Panc1 (cell line): ENCODE measurements around the gene THEM5. TPM values are rescaled to one million over a fixed set of nuclear protein-coding genes. Genes with fewer than 3 reads are reported as not detected.

Experiments used
- ATAC-seq: fragments of 200-7000 bp; cut with Tn5 transposase; 2 replicates; pipeline ENCODE4 v1.9.1; 2020; ENCODE audit warnings: mild to moderate bottlenecking, moderate library complexity
- BruUV-seq: library from RNA; stranded (reverse); fragments of 400-500 nt; replicated peaks from 2 replicates; lab custom pipeline; 2021; lab: Mats Ljungman, UMichigan
- CTCF ChIA-PET: fragments of 300-600 bp; sonication (Branson Sonifier 250); formaldehyde crosslinking; loops from one replicate; lab custom pipeline; 2022; ENCODE audit warnings: antibody characterized with exemption; lab: Charles Lee
- POLR2A ChIA-PET: fragments of 300-600 bp; sonication (Branson Sonifier 250); formaldehyde crosslinking; loops from one replicate; lab custom pipeline; 2022; ENCODE audit warnings: antibody characterized with exemption; lab: Charles Lee
- DNase-seq: peaks from one replicate; pipeline ENCODE4 v3.0.0-alpha.2; 2010; ENCODE audit warnings: low read depth, low spot score
- H3K27ac ChIP-seq: 2 replicates; pipeline ENCODE4 v1.5.1; 2011; ENCODE audit warnings: mild to moderate bottlenecking, low read length, inconsistent platforms
- H3K27me3 ChIP-seq: fragments of 200-500 bp; sonication (Bioruptor generic); 2 replicates; pipeline ENCODE4 v1.6.0; 2014; ENCODE audit warnings: low read length, inconsistent platforms; ENCODE audit not compliant: control insufficient read depth, insufficient read depth
- H3K36me3 ChIP-seq: fragments of 200-500 bp; sonication (Bioruptor generic); 2 replicates; pipeline ENCODE4 v1.5.1; 2014; ENCODE audit warnings: inconsistent platforms, mild to moderate bottlenecking, low read length, moderate library complexity; ENCODE audit not compliant: control insufficient read depth, insufficient read depth
- H3K4me1 ChIP-seq: 2 replicates; pipeline ENCODE4 v1.5.1; 2011; ENCODE audit warnings: inconsistent platforms, mild to moderate bottlenecking, low read length, moderate library complexity; ENCODE audit not compliant: control insufficient read depth, insufficient read depth
- H3K4me3 ChIP-seq, 2 experiments: 2 replicates each; pipeline ENCODE4 v1.5.1; 2011 to 2012; ENCODE audit warnings: low read depth in 2 of 2, low read length in 2 of 2, mild to moderate bottlenecking in 2 of 2, inconsistent platforms in 1 of 2, moderate library complexity in 1 of 2
- H3K9me3 ChIP-seq: fragments of 200-500 bp; sonication (Bioruptor generic); 2 replicates; pipeline ENCODE4 v1.5.1; 2014; ENCODE audit warnings: low read depth, mild to moderate bottlenecking, inconsistent platforms, low read length, moderate library complexity; ENCODE audit not compliant: control insufficient read depth, insufficient read depth
- POLR2AphosphoS5 ChIP-seq: IDR thresholded peaks from 2 replicates; pipeline ENCODE4 v1.6.1; 2012; ENCODE audit warnings: mild to moderate bottlenecking, low read depth, low read length, moderate library complexity
- SIN3A ChIP-seq: IDR thresholded peaks from 2 replicates; pipeline ENCODE4 v1.6.1; 2012; ENCODE audit warnings: low read depth, mild to moderate bottlenecking, low read length, moderate library complexity, borderline replicate concordance; ENCODE audit not compliant: insufficient read depth
- TCF7L2 ChIP-seq: IDR thresholded peaks from 2 replicates; pipeline ENCODE4 v1.6.1; 2011; ENCODE audit warnings: mild to moderate bottlenecking, low read depth, low read length, inconsistent platforms
- in situ Hi-C: cut with HindIII; loops from 2 replicates; pipeline ENCODE4 v1.10.0; 2016; ENCODE audit warnings: low sequenced_read_pairs, low pct_unique_long_range_greater_than_20kb
- intact Hi-C: fragments of 100-400 bp; cut with micrococcal nuclease; formaldehyde crosslinking; loops from one replicate; pipeline ENCODE4 v1.10.0; 2022; ENCODE audit not compliant: unreplicated experiment
- total RNA-seq: library from RNA; stranded (reverse); gene quantifications from one replicate; pipeline ENCODE4 v1.2.1, GENCODE V29; 2021; ENCODE audit not compliant: unreplicated experiment
- TF ChIP-seq, protein P1 (sequence below), 2 experiments: IDR thresholded peaks; 2 replicates each; pipeline ENCODE4 v1.6.1; 2011 to 2012; ENCODE audit warnings: low read depth in 2 of 2, control low read depth in 1 of 2, low read length in 1 of 2, mild to moderate bottlenecking in 1 of 2, moderate library complexity in 1 of 2; ENCODE audit not compliant: insufficient read depth in 1 of 2
- TF ChIP-seq, protein P2 (sequence below): fragments of 450-650 bp; IDR thresholded peaks from 2 replicates; pipeline ENCODE4 v1.5.1; 2017; ENCODE audit warnings: mild to moderate bottlenecking

The THEM5 gene
- total RNA-seq, 1 experiment from 2014 or later: not detected

DNA sequence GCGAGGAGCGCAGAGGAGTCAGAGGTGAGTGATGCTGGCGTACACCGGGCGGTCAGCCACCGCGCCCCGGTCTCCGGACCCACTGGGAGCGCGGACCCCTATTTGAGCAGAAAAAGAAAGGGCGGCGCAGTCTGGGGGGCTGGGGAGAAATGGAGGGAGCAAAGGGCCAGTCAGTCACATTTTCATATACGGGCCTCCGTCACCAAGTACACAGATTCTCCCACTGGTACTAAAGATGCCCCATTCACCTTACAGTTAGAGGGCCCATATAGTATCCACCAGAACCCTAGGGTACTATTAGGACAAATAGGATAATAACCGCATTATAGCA is 14.5 kb downstream of the THEM5 start:
- ATAC-seq (peak; percentile 1; the same call in 1 of the 2 replicates), DNase-seq (no peak)
- TF ChIP-seq POLR2AphosphoS5: no peak
- TF ChIP-seq TCF7L2: no peak
- TF ChIP-seq, protein P1, sequence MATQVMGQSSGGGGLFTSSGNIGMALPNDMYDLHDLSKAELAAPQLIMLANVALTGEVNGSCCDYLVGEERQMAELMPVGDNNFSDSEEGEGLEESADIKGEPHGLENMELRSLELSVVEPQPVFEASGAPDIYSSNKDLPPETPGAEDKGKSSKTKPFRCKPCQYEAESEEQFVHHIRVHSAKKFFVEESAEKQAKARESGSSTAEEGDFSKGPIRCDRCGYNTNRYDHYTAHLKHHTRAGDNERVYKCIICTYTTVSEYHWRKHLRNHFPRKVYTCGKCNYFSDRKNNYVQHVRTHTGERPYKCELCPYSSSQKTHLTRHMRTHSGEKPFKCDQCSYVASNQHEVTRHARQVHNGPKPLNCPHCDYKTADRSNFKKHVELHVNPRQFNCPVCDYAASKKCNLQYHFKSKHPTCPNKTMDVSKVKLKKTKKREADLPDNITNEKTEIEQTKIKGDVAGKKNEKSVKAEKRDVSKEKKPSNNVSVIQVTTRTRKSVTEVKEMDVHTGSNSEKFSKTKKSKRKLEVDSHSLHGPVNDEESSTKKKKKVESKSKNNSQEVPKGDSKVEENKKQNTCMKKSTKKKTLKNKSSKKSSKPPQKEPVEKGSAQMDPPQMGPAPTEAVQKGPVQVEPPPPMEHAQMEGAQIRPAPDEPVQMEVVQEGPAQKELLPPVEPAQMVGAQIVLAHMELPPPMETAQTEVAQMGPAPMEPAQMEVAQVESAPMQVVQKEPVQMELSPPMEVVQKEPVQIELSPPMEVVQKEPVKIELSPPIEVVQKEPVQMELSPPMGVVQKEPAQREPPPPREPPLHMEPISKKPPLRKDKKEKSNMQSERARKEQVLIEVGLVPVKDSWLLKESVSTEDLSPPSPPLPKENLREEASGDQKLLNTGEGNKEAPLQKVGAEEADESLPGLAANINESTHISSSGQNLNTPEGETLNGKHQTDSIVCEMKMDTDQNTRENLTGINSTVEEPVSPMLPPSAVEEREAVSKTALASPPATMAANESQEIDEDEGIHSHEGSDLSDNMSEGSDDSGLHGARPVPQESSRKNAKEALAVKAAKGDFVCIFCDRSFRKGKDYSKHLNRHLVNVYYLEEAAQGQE (IDR thresholded peaks at IDR 0.05; ENCODE audit: insufficient read depth in 1 of 2, low read depth in 2 of 2, low read length in 1 of 2): no peak
- TF ChIP-seq, protein P2, sequence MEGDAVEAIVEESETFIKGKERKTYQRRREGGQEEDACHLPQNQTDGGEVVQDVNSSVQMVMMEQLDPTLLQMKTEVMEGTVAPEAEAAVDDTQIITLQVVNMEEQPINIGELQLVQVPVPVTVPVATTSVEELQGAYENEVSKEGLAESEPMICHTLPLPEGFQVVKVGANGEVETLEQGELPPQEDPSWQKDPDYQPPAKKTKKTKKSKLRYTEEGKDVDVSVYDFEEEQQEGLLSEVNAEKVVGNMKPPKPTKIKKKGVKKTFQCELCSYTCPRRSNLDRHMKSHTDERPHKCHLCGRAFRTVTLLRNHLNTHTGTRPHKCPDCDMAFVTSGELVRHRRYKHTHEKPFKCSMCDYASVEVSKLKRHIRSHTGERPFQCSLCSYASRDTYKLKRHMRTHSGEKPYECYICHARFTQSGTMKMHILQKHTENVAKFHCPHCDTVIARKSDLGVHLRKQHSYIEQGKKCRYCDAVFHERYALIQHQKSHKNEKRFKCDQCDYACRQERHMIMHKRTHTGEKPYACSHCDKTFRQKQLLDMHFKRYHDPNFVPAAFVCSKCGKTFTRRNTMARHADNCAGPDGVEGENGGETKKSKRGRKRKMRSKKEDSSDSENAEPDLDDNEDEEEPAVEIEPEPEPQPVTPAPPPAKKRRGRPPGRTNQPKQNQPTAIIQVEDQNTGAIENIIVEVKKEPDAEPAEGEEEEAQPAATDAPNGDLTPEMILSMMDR: no peak
- no peak for TF ChIP-seq SIN3A
- intact Hi-C loops: loop anchor here (10.0 kb wide), 3 partner anchors 144 to 394 kb away; no protein-coding TSS in a partner anchor
- no TSS peak for BruUV-seq
- CTCF ChIA-PET: interaction anchor here (0.6 kb wide), 1 partner anchor 170 kb away, joined by 3 read pairs; no protein-coding TSS in a partner anchor
- in situ Hi-C loops: no loop called here
- Histone ChIP-seq H3K4me3 (peak overlapping the region; percentile 57 to 73), H3K27ac (peak overlapping the region; percentile 90), H3K36me3 (no peaks in the 10 kb centered on the region), H3K27me3 (no peaks in the 10 kb centered on the region), H3K9me3 (no peaks in the 10 kb centered on the region), H3K4me1 (peaks cover 10% of the 10 kb centered on the region)
- POLR2A ChIA-PET: no interaction called here

DNA sequence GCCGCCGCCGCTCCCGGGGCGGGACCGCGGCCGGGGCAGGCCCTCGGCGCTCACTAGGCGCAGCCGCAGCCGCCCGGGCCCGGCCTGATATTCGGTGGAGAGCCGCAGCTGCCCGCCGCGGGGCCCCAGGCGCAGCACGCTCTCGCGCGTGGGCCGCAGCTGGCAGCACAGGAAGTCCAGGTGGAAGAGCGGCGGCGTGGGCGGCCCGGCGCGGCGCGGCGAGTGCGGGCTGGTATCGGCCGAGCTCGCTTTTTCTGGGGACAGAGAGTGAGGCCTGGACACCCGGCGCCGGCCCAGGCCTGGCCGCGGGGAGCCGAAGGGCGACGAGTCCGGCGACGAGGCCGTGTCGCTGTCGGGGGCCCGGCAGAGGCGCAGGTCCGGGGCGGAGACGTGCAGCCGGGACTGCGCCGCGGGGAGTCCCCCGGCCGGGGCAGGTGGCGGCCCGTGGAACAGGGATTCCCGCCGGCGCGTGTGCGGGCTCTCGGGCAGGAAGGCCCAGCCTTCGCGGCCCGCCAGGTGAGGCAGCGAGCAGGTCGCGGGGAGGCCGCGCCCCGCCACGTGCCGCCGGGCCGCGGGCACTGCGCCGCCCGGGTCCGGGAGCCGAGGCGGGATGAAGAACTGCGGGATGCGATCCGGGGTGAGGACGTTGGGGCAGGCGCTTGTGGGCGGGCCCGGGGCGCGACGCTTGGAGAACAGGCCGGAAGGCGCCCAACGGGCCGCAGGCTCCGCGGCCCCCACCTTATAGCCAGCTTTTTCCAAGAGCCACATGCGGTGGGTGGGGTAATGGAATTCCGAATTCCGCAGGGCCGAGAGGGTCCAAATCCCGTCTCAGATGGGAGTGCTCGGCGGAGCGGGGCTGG is 15.1 kb downstream of the THEM5 start:
- no peak for DNase-seq
- in situ Hi-C loops: no loop called here
- no peak for ATAC-seq
- H3K27me3 ChIP-seq: no peaks in the 10 kb centered on the region
- H3K36me3 ChIP-seq: no peaks in the 10 kb centered on the region
- no peak overlapping the region for H3K4me3 ChIP-seq
- BruUV-seq: no TSS peak
- CTCF ChIA-PET: interaction anchor here (0.6 kb wide), 1 partner anchor 170 kb away, joined by 3 read pairs; no protein-coding TSS in a partner anchor
- no peaks in the 10 kb centered on the region for H3K9me3 ChIP-seq
- intact Hi-C loops: loop anchor here (10.0 kb wide), 3 partner anchors 144 to 394 kb away; no protein-coding TSS in a partner anchor
- POLR2A ChIA-PET: no interaction called here
- TF ChIP-seq, protein P2: no peak
- TF ChIP-seq SIN3A: no peak
- no peak for TF ChIP-seq POLR2AphosphoS5
- no peak for TF ChIP-seq TCF7L2
- TF ChIP-seq, protein P1 (IDR thresholded peaks at IDR 0.05; ENCODE audit: insufficient read depth in 1 of 2, low read depth in 2 of 2, low read length in 1 of 2): no peak
- no peak overlapping the region for H3K27ac ChIP-seq
- H3K4me1 ChIP-seq: peaks cover 10% of the 10 kb centered on the region
